GM19467 (cell line): ENCODE data around the gene NEK7.

ENCODE experiments used
- ATAC-seq: cut with Tn5 transposase; IDR thresholded peaks from one replicate; pipeline ENCODE4 v1.9.1; 2021; ENCODE audit warnings: mild to moderate bottlenecking, moderate library complexity; ENCODE audit not compliant: unreplicated experiment

NEK7 gene

GRCh38 chr1:198333744-198334143, 176.9 kb downstream of the NEK7 start:
- no peak for ATAC-seq

GRCh38 chr1:198335663-198336062, 178.9 kb downstream of the NEK7 start:
- ATAC-seq, result no peak

DNA sequence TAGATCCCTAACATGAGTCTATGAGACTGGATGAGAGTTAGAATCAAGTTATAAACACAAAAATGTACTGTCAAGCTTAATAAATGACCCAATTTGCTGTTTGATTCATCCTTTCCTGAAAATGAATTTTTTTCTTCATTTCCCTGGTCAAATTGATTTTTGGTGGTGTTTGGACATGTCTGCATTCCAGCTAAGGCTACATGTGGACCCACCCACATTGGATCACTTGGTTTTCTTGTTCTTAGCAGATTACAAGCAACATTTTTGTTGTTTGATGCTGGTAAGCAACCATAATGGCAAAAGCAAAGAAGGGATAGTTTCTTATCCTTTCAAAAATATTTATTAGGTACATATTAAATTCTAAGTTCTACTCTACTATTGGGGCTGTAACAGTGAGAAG, 181.1 kb downstream of the NEK7 start:
- ATAC-seq, result no peak

DNA sequence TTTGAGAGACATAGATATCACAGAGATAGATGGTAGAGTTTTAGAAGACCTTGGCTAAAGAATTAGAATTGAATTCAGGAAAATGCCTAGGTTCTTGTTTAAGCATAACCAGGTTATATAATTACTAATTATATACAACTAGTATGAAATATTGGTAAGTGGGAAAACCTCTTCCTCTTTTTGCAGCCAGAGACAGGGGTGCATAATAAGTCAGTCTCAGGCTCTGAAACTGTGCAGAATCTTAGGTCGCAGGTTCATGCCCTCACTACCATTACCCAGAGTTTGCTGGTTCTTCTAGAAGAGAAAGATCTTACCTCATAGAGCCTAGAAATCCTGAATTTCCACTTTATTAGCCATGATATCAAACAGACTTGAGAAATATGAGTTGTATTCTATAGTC, 183.3 kb downstream of the NEK7 start:
- no peak for ATAC-seq

DNA sequence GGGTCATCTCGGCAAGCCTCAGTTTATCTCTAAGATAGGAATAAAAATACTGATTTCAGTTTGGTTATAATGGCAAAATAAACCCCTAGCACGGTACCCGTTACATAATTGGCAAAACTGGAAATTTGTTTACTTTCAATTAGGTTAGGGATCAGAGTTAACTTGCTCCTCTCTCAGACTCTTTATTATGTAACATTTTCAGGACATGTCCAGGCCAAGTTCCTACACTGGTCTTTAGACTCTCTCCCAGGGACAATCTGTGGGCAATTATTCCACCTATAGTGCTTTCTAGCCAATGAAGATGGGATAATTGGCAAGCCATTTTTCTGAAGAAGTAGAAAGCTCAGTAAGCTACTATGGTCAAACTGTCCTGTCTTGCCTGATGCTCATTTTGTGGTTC, 189.4 kb downstream of the NEK7 start:
- ATAC-seq, result no peak

GRCh38 chr1:198350456-198350855, 193.7 kb downstream of the NEK7 start:
- ATAC-seq, result no peak

- ATAC-seq, result peak; percentile 76
Measured at GRCh38 chr1:198352975-198353695, 196.3 kb downstream of the NEK7 start.

DNA sequence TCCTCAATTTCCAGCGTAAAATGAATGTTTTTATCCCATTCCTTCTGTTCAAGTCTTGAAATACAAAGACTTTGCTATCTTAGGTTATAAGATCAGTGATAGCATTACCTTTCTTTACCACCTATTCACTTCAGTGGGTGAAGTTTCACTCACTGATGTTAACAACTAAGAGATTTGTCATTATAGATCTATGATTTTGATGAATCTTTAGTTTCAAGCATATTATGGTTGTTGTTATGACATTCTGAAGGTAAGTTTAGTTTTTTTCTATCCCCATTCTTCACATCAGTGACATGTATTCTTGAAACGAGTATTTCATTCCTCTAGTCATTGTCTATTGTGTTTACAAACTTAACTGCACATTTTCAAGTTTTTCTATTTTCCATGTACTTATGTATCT, 201.1 kb downstream of the NEK7 start:
- no peak for ATAC-seq

DNA sequence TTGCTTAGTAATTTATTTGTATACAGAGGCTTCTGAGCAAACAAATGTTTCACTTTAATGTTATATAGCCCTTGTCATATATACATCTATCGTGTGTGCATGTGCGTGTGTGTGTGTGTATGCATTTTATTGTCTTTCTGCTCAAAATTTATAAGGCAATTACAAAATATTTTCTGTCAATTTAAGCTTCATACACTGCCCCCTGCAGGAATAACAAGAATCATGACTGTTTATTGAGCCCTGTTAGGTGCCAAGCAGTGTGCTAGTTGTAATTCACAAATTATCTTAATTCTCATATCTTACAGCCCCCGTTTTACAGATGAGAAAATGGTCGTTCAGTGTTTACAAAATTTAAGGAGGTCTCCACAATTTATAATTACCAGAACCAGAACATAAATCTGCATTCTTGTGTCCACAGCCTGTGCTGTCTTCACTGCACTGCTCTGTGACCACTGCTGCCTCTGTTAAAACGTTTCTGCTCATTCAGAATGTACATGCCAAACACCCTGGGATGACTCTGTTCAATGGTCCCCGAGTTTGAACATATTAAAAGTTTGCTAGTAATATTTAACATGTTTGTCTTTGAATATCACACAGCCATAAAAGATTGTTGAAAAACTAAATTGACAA, 202.3 kb downstream of the NEK7 start:
- ATAC-seq, result no peak

DNA sequence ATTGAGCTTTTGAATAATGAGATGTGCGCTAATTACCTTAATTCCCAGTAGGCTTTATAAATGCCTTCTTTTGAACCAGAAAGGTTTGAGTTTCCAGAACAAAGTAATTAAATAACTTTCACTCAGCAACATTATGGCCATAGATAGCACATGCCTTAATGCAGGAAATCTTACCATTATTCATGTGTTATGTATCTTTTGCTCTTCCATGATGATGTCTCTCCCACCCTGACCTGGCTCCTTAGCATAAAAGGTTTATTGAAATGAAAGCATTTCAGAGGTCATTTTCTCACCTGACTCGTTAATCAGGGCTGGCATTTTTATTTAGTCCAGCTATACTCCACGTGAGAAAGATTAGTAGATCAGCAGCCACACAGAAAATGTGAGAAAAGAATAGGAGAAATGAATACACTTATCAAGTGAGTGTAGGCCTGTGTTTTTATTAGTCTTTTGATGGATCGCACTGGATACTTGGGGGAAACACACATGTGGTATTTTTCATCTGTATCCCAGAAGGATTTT, 203.5 kb downstream of the NEK7 start:
- ATAC-seq, result no peak

- no peak for ATAC-seq
Measured at GRCh38 chr1:198361237-198361767, 204.5 kb downstream of the NEK7 start.

DNA sequence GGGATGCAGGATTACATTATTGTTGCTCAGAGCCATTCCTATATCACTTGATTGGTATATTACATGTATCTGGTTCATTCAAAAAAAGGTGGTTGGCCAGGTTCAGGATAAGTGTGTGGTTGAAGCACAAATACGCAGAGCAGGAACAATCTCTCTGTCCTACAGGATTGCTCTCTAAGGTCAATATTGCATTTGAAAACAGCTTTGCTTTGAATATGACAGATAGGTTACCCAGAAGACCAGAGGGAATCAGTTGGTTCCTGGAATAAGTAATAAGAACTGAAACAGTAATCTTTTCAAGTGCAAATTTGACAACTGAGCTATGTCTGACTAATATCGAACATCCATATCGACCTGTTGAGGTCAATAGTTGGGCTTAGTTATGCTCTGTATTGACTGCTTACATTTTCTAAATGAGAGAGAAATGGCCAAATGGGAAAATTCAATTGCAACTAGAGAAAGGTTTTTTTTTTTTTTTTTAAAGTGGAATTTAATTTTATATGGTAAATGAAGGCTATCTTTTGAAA, 206.9 kb downstream of the NEK7 start:
- ATAC-seq, result no peak

DNA sequence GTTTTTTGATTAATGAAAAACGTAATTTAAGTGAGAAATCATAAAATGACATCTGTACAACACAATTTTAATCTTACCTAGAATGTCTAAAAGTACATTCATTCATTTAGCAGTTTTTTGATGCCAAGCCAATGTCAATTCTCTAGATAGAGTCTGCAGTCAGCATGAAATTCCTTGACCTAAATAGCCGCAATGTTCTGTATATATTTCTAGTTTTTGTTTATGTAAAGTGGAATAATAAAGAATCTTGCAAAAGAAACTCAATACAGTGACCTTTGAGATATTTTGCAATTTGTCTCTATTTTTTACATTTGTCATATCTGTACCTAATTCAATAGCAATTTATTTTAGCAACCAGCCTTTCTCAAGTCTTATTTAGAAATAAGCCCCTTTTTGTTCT, 207.7 kb downstream of the NEK7 start:
- ATAC-seq, result no peak

GRCh38 chr1:198367296-198367695, 210.5 kb downstream of the NEK7 start:
- ATAC-seq, result no peak

DNA sequence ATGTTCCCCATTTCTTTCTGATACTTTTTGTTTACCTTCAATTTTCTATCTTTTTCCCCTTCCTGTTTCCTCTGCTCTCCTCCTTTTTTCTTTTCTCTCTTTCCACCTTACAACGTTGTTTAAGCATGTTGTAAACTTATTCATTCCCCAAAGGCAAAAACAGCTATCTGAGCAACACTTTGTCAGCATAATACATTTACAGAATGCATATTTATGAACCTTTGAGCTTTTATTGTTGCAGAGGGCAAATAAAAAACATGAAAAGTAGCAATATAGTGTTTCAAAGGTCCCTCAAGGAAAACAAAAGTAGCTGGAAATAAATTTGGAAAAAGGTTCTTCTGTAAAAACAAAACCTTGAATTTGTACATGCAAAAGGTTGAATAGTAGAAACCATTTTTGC, 214.2 kb downstream of the NEK7 start:
- ATAC-seq, result no peak
